Osteoblast (primary cell): Measurements from ENCODE around the gene FLNC. TPM values are rescaled to one million over a fixed set of nuclear protein-coding genes. Genes with fewer than 3 reads are reported as not detected.

Experiments
- DNase-seq: peaks from one replicate; pipeline ENCODE4 v3.0.0; 2011; ENCODE audit warnings: low spot score, mixed read lengths; ENCODE audit not compliant: insufficient read length; ENCODE audit errors: missing footprints
- H2AFZ ChIP-seq: 2 replicates; pipeline ENCODE4 v1.6.0; 2011; ENCODE audit warnings: mild to moderate bottlenecking, low read length
- H3K27ac ChIP-seq: 2 replicates; pipeline ENCODE4 v1.5.1; 2011; ENCODE audit warnings: mild to moderate bottlenecking, low read depth, low read length, moderate library complexity
- H3K27me3 ChIP-seq: 2 replicates; pipeline ENCODE4 v1.6.0; 2012; ENCODE audit warnings: mild to moderate bottlenecking, control low read depth, inconsistent platforms, low read length, moderate library complexity; ENCODE audit not compliant: insufficient read depth
- H3K36me3 ChIP-seq: 2 replicates; pipeline ENCODE4 v1.5.1; 2011; ENCODE audit warnings: mild to moderate bottlenecking, low read length, control low read depth, moderate library complexity; ENCODE audit not compliant: insufficient read depth
- H3K4me1 ChIP-seq: 2 replicates; pipeline ENCODE4 v1.5.1; 2011; ENCODE audit warnings: mild to moderate bottlenecking, low read length, control low read depth, moderate library complexity; ENCODE audit not compliant: insufficient read depth
- H3K4me2 ChIP-seq: 2 replicates; pipeline ENCODE4 v1.6.0; 2011; ENCODE audit warnings: mild to moderate bottlenecking, low read length; ENCODE audit not compliant: insufficient read depth
- H3K4me3 ChIP-seq: fragments of 200-600 bp; sonication (generic); 3 replicates; pipeline ENCODE4 v1.5.1; 2012; ENCODE audit warnings: mild to moderate bottlenecking, low read length, inconsistent platforms; ENCODE audit not compliant: insufficient read depth
- H3K79me2 ChIP-seq: 2 replicates; pipeline ENCODE4 v1.6.0; 2012; ENCODE audit warnings: mild to moderate bottlenecking, low read length, control low read depth, inconsistent platforms; ENCODE audit not compliant: insufficient read depth
- H3K9me3 ChIP-seq: 2 replicates; pipeline ENCODE4 v1.5.1; 2011; ENCODE audit warnings: low read depth, low read length, control low read depth
- H4K20me1 ChIP-seq: 2 replicates; pipeline ENCODE4 v1.6.0; 2012; ENCODE audit warnings: mild to moderate bottlenecking, low read length, control low read depth; ENCODE audit not compliant: insufficient read depth
- CTCF ChIP-seq: IDR thresholded peaks from 2 replicates; pipeline ENCODE4 v1.5.1; 2011; ENCODE audit warnings: mild to moderate bottlenecking, low read depth, low read length, moderate library complexity; ENCODE audit errors: extremely low read depth
- total RNA-seq: library from RNA; depleted of rRNA; stranded (reverse); fragments of >200 nt; gene quantifications from 2 replicates; pipeline ENCODE4 v1.2.3, GENCODE V29; 2012

Gene FLNC
- total RNA-seq, 1 donor: 130 TPM

DNA sequence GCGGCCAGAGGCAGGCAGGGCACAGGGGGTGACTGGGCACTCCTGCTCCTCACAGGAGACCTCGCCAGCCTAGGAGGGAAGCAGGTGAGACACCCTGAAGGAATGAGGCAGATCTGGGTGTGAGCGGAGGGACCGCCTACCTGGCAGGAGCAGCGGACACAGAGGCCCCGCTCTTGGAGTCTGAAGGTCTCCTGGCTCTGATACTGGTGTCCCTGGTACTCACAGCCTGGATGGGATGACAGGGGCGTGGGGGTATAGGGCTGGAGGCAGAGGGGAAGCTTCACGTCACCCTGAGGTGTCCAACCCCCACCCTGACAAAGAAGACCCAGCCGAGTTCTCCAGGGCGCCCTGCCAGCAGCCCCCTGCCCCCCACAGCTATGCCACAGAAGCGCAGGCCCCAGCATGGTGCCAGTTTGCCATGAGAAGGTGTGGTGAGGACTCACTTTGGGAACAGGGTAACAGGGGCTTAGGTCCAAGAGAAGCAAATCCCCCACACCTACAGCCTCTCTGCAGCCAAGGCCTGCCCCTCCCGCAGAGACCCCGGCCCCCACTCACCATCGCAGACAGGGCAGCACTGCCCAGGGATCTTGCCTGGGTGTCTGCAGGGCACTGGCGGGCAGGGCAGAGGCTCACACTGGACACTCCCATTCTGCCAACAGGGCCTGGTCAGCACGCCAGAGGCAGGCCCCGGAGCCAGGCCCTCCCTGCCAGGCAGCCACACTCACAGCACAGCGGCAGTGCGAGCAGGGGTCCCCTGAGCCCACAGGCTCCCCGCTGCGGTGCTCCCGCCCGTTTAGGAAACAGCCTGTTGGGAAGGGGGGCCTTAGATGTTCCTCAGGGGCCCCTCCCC is 63.3 kb downstream of the FLNC start:
- DNase-seq: peak; percentile 62
- Histone ChIP-seq H3K27me3 (peaks cover 17% of the 10 kb centered on the region), H4K20me1 (no peaks in the 10 kb centered on the region), H3K4me2 (no peak overlapping the region), H3K4me3 (no peak overlapping the region), H3K9me3 (no peaks in the 10 kb centered on the region), H3K79me2 (no peaks in the 10 kb centered on the region), H3K4me1 (no peaks in the 10 kb centered on the region), H2AFZ (no peak overlapping the region), H3K27ac (no peak overlapping the region), H3K36me3 (no peaks in the 10 kb centered on the region)
- no peak for TF ChIP-seq CTCF

DNA sequence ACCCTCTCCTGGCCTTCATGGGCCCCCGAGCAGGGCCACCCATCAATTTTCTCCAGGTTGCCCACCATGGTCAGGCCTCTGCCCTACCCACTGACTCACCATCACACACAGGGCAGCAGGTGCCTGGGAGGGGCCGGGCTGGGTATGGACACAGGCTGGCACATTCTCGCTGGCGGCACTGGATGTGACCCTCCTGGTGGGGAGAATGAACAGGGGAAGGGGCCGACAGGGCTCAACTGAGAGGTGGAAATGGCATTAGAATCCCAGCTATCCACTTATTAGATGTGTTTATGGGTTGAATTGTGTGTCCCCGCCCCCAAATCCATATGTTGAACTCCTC is 63.9 kb downstream of the FLNC start:
- TF ChIP-seq CTCF: no peak
- no peaks in the 10 kb centered on the region for H3K9me3 ChIP-seq
- H4K20me1 ChIP-seq: no peaks in the 10 kb centered on the region
- no peak overlapping the region for H3K4me2 ChIP-seq
- H3K36me3 ChIP-seq: no peaks in the 10 kb centered on the region
- H3K27ac ChIP-seq: no peak overlapping the region
- no peak overlapping the region for H3K4me3 ChIP-seq
- H2AFZ ChIP-seq: no peak overlapping the region
- H3K27me3 ChIP-seq: peaks cover 17% of the 10 kb centered on the region
- peak; percentile 30 for DNase-seq
- H3K4me1 ChIP-seq: no peaks in the 10 kb centered on the region
- no peaks in the 10 kb centered on the region for H3K79me2 ChIP-seq

GRCh38 chr7:128895320-128895719 is 65.1 kb downstream of the FLNC start:
- Histone ChIP-seq H3K4me3 (no peak overlapping the region), H3K27ac (no peak overlapping the region), H3K79me2 (no peaks in the 10 kb centered on the region), H3K9me3 (peaks cover 3% of the 10 kb centered on the region), H3K4me1 (no peaks in the 10 kb centered on the region), H3K27me3 (peaks cover 8% of the 10 kb centered on the region), H3K4me2 (no peak overlapping the region), H4K20me1 (no peaks in the 10 kb centered on the region), H3K36me3 (no peaks in the 10 kb centered on the region), H2AFZ (no peak overlapping the region)
- no peak for DNase-seq
- no peak for TF ChIP-seq CTCF

DNA sequence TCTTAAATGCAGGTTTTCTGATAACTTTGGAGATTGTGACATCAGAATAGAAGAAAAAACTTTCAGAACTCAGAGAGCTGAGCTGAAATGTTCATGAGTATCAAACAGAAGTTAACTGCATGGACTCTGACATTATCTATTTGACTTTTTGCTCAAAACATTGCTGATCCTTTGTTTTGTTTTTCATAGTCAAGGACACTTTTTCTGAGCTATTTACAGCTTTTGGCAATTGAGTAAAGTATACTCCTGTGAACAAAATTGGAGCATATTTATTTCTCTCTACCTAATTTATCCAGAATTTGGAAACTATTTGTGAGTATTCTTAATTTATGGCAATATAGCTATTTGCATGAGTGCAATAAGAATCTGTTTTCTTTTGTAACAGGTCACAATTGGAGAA is 69.2 kb downstream of the FLNC start:
- Histone ChIP-seq H3K27ac (no peak overlapping the region), H3K9me3 (peaks cover 3% of the 10 kb centered on the region), H4K20me1 (no peaks in the 10 kb centered on the region), H3K27me3 (peaks cover 3% of the 10 kb centered on the region), H3K4me3 (no peak overlapping the region), H2AFZ (no peak overlapping the region), H3K4me2 (no peak overlapping the region), H3K36me3 (no peaks in the 10 kb centered on the region), H3K79me2 (no peaks in the 10 kb centered on the region), H3K4me1 (no peaks in the 10 kb centered on the region)
- no peak for DNase-seq
- no peak for TF ChIP-seq CTCF
